Measurements from ENCODE around the gene TEAD1. TPM values are rescaled to one million over a fixed set of nuclear protein-coding genes. Genes with fewer than 3 reads are reported as not detected.

The TEAD1 gene
- total and polyA plus RNA-seq, 2 experiments from 2014 or later: 24.5 to 103 TPM

GRCh38 chr11:12884751-12885318, 210.6 kb downstream of the TEAD1 start:
- Histone ChIP-seq H3K4me1 (ENCODE audit: insufficient read depth) (no peaks in the 10 kb centered on the region), H3F3A (replicated peaks; ENCODE audit: low read depth) (no peaks in the 10 kb centered on the region), H4K20me1 (replicated peaks; ENCODE audit: insufficient read depth) (no peaks in the 10 kb centered on the region), H3K9me2 (ENCODE audit: insufficient read depth) (no peaks in the 10 kb centered on the region), H3K27ac (ENCODE audit: low read depth) (no peak overlapping the region), H3K4me2 (no peak overlapping the region), H3K79me2 (replicated peaks; ENCODE audit: insufficient read depth) (peaks cover 3% of the 10 kb centered on the region; the same call in 1 of the 2 replicates), H3K36me3 (ENCODE audit: insufficient read depth) (peaks cover 3% of the 10 kb centered on the region; the same call in 1 of the 2 replicates), H2AFZ (no peak overlapping the region), H3K27me3 (ENCODE audit: insufficient read depth) (no peaks in the 10 kb centered on the region), H3K4me3 (no peak overlapping the region)
- no peak overlapping the region for H3K4me3 Mint-ChIP-seq
- H3K27ac Mint-ChIP-seq: no peak overlapping the region
- no peak for TF ChIP-seq JUNB (IDR thresholded peaks at IDR 0.05; ENCODE audit: unreplicated experiment)
- TF ChIP-seq ZNF462 (CRISPR knock-in tag; IDR thresholded peaks at IDR 0.05): no peak
- no peak for TF ChIP-seq NANOG (IDR thresholded peaks at IDR 0.05; ENCODE audit: borderline replicate concordance)
- TF ChIP-seq CTCF (conservative IDR thresholded peaks at IDR 0.05; ENCODE audit: low read depth in 2 of 2): no peak
- TF ChIP-seq EZH2 (IDR thresholded peaks at IDR 0.05; ENCODE audit: low read depth, unreplicated experiment): no peak
- no peak for TF ChIP-seq ZNF114 (CRISPR knock-in tag; IDR thresholded peaks at IDR 0.05)
- no peak for ATAC-seq
- H3K36me3 Mint-ChIP-seq (ENCODE audit: low read depth): peaks cover 65% of the 10 kb centered on the region
- H3K4me1 Mint-ChIP-seq: peaks cover 19% of the 10 kb centered on the region
- no peak for DNase-seq (ENCODE audit: low spot score)
- H3K27me3 Mint-ChIP-seq (ENCODE audit: insufficient read depth, low read depth, poor library complexity): peaks cover 2% of the 10 kb centered on the region
- H3K9me3 Mint-ChIP-seq: no peaks in the 10 kb centered on the region
